Measurements from ENCODE around the gene DOCK10. TPM values are rescaled to one million over a fixed set of nuclear protein-coding genes. Genes with fewer than 3 reads are reported as not detected.
"Not testable (repeated sequence)": the region's sequence is repeated elsewhere in the genome, so short reads cannot be mapped to it uniquely, and the experiment has no call there.

Gene DOCK10
- total RNA-seq, 1 donor from 2014 or later = 6.7 TPM

DNA sequence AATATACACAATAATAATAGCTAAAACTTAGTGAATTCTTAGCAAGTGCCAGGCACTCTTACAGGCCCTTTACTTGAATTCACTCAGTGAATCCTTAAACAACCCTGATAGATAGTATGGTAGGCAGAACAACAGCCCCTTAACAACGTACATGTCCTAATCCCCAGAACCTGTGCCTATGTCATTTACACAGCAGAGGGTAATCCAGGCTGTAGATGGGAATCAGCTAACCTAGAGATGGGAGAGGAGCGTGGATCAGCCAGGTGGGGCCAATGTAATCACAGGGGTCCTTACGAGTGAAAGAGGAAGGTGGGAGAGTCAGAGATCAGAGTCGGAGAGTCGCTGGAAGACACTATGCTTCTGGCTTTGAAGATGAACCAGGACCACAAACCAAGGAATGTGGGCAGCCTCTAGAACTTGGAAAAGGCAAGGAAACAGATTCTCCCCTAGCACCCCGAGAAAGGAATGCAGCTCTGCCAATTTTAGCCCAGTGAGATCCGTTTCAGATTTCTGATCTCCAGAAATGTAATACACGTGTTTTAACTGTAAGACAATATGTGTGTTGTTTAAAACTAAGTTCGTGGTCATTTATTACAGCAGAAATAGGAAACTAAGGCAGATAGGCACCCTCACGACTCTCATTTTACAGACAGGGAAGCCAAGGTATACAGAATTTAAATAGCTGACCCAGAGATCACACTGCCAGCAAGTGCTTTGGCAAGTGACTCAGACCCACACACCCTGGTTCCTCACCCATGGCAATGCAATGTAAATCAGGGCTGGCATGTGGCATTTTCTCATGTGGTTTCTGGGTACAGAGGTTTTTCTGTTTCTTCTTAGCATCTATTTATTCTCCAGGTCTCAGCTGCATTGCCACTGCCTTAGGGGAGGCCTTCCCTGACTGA, 68.9 kb downstream of the DOCK10 start:
- ATAC-seq = peak; percentile 83

DNA sequence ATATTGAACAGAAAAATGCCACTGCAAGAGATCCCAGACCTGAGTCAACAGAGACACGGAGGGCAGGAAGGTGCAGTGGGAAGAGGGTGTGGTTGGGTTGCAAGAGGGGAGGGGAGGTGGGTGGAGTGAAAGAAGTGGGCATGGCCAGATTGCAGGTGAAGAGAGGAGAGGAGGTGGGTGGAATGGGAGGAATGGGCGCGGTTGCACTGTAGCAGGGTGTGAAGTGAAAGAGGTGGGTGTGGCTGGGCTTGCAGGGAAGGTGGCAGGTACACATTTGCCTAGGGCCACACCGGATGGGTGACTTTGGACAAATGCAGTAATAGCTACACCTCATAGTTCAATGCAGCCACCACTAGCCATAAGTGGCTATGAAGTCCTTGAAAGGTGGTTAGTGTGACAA, 71.1 kb downstream of the DOCK10 start:
- peak; percentile 99 for ATAC-seq

DNA sequence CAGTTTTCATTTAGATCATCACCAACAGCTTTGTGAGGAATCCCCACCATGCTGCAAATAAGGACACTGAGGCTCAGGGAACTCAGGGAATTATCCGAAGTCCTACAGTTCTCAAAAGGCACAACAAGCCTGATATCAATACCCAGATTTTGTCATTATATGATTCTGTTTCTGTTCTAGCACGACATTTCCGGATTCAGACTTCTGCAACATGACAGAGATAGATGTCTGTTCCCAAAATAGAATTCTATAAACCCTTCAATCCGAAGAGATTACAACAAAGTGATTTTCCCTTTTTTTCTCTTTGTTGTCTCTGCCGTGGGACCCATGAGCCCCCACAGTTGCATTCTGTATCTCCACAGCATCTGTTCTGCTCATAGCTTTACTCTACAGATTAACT, 72.0 kb downstream of the DOCK10 start:
- ATAC-seq = no peak

DNA sequence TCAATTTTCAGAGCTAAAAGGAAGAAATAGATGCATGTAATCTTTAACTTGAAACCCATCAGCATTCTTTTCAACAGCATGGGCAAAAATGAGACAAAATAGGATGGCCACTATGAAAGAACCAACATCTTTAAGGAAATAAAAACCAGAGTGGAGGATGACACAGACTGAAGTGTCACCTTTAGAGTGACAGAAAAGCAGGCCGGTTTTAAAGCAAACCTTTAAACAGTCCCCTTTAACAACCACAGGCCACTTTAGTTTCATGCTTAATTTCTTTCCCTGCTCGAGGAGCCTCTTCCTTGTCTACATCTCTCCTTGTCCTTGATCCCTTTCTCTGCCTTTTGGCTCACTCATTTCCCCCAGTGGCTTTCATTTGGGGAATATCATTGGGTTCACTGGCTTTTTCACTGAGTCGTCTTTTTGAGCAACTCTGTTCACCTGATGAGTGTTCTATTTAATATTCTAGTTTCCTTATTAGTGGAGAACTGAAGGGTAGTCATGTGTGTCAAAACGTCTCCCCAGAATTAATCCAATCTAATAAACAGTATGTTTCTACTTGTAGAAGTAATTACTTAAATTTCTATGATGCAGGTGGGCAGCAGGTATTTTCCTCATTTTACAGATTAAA, 72.5 kb downstream of the DOCK10 start:
- ATAC-seq = no peak

DNA sequence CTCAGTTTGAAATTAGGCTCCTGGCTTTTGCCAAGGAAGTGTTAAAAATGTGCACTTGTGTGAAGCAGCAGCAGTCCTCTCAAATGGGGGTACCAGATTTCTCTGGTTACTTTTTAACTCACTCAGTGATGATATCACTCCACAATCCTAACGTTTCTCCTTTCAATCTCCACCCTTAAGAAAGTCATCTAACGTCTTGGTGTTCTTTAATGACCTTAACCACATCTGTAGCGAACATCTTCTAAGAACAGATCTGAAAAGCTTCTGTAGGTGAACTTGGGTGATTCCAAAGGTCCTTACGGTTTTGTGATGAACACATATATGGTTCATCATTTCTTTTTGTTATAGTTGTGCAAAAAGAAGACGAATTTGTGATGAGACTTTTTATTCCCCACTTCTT, 73.2 kb downstream of the DOCK10 start:
- no peak for ATAC-seq

DNA sequence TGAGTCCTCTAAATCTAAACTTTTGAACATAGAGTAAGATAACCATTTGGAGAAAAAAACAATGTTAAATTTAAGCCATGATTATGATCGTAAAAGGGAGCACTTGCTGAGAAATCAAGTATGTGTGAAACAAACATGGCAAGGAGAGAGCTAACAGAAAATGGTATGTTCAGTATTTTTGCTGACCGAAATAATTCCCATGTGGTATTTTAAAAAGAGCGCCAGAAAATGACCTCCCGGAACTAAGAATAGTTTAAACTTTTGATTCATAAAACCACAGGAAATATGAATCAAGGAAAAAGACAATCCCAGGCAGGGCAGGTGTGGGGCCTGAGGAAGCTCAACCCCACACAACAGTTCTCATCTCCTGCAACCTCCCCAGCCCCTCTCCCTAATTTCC, 74.2 kb downstream of the DOCK10 start:
- no peak for ATAC-seq

DNA sequence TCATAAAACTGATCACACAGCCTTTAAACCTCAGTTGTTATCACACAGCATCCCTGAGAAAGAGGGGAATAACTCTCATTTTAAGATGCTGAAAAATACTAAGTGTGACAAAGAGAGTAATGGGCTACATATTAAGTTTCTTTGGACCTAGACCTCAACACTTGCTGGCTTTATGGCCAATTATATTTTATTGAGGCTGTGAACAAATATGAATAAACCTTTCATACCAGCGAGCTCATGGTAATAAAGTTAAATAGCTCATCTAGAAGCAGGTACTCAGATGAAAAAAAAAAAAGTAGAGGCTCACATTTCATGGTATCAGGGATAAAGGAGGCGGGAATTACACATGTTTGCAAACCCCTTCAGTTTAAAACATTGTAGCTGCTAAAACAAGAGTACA, 75.7 kb downstream of the DOCK10 start:
- ATAC-seq = no peak

DNA sequence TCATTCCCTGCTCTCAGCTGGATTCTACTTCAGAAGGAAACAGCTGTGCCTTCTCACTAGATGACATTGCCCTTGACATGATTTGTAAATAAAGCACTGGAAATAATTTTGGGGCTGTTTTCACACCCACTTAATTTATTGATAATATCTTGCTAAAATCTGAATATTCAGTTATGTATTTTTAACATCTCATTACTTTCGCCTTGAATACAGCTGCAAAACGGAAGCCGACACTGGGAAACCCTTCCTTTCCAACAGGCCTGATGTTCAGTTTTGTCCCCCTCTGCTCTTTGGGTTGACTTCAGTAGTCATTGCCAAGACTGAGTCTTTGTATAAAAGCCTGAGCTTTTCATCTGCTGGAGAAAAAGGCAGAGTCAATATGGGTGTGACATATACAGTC, 82.7 kb downstream of the DOCK10 start:
- no peak for ATAC-seq

DNA sequence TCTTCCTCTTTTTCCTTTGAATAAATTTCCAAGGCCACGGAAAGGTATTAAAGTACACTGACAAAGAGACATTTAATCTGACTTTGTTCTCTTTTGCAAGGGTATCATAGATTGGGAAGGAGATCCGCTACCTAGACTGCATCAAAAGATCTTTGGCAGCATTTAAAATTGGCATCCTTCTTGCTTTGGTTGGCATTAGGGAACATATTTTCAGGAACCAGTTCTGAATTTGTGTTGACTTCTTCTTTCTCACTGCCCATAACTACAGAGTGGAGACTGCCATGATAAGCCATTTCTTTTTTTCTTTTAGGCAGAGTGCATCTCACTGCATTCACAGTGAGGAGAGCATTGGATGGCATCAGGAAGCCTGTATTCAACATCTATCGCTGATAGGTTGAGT, 83.4 kb downstream of the DOCK10 start:
- no peak for ATAC-seq

DNA sequence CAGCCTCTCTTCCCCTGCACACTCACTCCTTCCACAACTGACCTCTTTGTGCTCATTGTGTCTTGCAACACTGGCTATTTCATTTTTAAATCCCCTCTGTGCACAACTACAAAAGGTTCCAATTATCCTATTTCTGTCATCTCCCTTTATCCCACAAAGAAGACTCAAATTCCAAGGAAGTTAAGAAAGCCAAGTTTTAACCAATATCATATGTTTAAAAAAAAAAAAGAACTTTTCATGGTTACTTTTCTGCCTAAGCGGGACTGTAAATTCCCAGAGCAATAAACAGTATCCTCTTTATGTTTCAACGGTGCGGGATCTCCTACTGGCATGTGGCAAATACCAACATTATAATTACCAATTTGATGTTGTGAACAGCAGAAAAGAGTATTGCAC, 83.8 kb downstream of the DOCK10 start:
- ATAC-seq = no peak

DNA sequence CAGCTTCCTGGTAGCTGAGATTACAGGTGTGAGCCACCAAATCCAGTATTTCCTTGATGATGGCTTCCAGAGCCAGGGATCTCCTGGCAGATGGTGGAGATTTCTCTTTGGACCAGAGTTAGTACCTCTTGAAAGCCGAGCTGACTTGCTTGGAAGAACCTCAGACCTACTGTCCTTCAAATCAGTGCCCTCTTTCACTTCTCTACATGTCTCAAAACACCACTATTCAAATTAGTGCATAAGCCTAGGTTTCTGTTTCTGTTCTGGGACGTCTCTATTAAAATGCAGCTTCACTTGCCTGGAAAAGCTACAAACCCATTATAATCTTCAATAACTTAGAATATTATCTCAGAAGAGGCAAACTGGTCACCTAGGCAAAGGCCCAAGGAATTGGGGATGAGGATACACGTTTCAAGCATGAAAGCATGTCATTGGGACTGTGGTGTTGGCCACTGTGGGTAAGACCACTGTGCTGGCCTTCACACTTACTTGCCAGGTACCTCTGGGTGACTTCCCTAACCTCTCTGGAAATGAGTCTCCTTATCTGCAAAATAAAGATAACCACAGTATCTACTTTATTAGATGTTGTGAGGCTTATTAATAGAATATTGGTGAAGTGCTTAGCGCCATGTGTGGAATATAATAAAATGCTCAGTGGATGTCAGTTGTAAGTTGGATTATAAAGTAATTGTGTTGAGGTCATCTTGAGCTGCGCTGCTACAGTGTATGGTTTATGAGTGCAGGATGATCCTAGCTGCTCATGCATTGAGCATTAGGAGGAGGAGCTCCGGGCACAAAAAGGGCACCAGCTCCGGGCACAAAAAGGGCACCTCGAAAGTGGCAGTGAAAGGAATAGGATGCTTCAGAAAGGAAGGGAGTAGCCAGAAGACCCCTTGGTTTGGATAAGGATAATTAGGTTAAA, 84.5 kb downstream of the DOCK10 start:
- ATAC-seq = peak; percentile 31

DNA sequence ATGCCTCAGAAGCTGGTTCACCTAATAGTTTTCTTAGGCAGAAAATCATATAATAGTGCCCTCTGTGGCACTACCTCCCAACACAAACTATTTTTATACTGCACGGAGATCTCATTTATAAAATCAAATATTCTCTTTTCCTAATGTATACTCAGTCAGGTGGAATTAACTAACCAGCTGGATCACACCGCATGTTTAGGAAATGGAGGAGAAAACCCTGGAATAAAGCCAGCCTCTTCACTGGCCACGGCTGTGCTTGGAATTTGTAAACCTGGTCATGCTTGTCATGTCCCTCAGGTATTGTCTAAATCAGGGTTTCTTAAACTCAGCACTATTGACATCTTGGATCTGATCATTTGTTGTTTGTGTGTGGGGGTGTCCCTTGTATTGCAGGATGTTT, 85.6 kb downstream of the DOCK10 start:
- no peak for ATAC-seq

DNA sequence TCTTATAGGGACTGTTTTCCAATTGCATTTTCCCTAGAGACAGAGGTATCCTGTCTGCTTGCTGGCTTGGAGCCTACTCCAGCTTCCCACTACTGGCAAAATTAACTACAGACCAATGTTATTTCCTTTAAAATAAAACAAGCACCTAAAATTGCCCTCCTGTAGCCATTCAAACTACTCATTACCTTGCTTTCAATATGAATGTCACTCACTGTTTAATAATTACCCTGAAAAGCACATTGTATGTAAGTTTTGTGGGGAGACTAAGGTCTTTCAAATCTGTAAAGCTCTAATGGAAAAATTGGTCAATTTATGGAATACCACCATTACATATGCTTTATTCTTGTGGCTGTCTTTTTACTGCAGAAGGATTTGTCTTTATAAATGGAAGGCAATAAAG, 87.3 kb downstream of the DOCK10 start:
- ATAC-seq = no peak

DNA sequence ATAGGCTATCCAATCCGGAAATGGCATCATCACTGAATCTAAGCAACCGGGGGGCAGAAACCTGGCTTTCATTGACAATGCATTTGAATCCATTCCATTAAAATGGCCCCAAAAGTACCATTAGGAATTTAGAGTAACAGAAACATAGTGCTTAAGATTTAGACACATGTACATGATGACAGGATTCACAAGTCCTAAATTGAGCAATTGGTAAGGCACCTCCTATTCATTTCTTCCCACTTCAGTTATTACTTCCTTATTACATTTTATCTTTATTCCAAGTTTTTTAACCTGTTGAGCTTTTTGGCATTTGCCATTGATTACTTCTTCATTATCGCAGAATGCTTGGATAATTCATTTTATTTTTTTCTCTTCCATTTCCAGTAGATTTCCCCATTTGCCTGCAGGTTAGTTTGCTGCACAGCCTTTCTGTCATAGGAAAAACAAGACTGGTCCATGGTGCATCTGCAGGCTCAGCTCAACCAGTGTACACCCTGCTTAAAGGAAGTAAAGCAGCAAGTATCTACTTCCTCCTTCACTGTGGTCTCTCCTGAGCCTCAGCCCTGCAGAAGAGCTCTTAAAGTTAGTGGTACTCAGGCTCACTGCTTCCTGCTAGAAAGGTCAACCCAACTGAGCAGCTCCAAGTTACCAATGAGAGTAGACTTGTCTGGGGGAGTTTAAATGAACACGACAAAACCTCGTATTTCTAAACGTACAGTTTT, 89.2 kb downstream of the DOCK10 start:
- ATAC-seq = peak; percentile 77

DNA sequence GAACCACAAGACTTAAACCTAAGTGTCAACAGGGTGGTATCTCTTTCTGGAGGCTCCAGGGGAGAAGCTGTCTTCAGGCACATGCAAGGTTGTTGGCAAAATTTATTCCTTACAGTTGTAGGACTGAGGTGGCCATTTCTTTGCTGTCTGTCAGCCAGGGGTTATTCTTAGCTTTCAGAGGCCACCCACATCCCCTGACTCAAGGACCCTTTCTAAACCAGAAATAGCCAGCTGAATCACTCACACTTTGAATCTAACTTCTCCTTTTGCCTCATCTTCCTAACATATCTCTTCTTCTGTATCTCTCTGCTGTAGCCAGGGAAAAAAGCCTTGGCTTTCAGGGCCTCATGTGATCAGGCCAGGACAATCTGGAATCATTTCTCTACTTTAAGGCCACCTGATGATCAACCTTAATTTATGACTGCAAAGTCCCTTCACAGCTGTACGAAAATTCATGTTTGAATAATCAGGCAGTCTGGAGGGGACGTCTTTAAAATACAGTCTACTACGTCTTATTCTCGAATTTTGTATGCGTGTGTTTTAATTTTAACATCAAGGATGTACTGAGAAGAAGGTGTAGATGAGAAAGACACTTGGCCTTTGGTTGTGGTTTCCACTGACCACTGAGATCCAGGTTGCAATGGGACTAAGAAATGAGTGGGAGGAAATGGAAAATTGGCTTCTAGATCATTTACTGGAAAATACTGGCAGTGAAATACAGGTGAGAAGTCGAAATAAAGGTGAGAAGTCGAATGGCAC, 90.4 kb downstream of the DOCK10 start:
- ATAC-seq = no peak

DNA sequence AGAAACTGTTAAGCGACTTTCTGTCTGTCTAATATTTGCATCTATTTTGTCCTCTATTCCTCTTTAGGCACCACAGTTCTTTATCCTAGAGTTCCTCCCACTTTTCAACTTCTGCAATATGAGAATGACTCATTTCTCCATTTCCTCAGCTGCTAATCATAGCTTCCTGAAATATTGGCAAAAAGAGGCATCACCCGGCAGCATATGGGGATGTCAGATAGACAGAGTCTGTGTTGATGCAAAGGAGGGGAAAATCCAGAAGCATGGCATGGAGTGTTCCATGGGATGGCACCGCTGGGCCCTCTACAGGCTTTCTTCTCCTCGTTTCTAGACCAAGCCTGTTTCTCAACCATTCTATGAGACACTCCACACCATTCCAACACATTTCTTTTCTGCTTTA, 93.4 kb downstream of the DOCK10 start:
- peak; percentile 10 for ATAC-seq

DNA sequence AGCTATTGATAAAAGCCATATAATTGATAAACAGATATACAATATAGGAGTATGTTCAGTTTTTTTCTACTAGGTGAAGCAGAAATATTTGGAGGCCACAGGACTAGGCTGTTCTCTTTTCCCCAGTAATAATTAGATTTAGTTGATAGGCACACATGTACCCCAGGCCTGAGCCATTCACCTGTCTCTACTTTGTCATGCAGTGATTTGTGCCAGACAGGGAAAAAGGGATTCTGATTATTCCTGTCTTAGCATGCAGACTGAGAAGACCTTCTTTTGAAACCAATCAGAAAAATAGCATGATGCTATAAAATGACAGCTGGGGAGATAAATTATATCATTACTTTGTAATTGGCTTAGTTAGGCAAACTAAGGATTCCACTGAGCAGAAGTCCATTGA, 94.3 kb downstream of the DOCK10 start:
- no peak for ATAC-seq

DNA sequence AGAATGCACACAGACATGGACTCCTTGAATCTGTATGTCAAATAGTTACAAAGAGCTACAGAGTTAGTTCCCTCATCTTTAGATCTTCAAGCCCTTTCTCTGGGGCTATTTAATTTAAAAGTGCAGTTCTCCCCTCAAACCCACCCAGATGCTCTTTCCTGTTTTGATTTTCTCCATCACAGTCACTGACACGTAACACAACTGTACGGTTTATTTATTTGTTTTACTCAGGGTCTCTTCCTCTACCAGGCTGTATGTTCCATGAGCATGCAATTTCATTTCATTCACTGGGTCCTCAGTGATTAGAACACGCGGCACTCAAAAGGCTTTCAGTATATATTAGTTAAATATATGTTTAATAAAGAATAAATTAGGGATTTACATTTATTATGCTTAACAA, 94.7 kb downstream of the DOCK10 start:
- no peak for ATAC-seq

DNA sequence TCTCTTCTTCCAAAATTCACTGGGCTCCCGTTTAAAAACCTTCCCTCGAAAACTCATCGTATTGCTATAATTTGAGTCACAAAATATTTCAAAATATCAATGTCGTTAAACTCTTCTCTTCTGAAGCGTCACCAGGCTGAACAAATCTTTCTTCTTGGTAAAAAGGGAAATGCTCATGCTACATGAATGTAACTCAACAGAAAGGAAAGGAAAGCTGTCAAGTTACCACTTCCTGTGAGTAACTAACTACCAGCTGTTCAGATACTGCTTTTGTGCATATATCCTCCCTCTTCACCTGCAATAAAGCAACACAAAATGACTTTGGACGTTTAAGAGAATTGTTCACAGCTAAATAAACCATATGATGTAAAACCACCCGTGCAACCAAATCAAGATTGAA, 95.4 kb downstream of the DOCK10 start:
- ATAC-seq = peak; percentile 42

DNA sequence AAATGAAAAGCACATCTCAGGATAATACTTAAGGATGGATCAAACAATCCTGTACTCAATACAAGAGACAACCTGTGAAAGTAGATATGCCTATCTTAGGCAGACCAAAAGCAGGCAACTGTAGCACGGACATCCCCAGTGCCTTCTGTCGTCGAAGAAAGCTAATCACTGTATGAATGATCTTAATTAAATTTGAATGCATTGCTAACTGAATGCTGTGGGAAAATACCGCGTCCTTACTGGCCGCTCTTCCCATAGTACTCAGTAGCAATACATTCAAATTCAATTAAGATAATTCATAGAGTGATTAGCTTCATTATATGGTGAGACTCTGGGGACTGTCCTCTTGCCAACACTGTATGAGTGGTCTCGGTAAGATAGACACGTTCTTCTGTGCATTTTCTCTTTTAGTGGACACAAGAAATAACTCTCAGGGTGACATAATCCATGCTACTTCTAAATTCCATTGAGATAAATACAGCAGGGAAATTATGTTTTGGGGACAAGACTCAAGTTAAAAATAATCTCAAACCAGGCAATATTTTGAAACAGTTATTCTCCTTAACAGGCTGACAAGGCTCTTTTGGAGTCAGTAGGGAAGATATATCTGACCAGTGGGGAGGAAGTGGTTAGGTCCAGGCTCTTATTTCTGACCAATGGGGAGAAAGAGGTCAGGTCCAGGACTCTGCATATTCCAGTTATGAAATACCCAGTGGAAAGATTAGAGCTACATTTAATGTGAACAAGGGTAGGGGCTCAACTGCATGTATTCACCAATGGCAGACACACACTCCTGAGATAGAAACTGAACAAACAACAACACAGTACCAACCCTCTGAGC, 97.3 kb downstream of the DOCK10 start:
- ATAC-seq = no peak

DNA sequence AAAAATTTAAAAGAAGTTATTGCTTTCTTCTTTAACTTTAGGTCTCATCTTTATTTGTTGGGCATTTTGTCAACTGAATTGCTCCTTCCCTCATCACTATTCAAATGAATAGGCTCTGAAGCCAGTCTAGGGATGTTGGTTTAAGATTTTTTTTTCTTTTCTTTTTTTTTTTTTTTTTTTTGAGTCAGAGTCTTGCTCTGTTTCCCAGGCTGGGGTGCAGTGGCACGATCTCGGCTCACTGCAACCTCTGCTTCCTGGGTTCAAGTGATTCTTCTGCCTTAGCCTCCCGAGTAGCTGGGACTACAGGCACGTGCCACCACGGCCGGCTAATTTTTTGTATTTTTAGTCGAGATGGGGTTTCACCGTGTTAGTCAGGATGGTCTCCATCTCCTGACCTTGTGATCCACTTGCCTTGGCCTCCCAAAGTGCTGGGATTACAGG, 98.6 kb downstream of the DOCK10 start:
- ATAC-seq = not testable (repeated sequence)
